H9 (cell line): ENCODE data around the gene NCAM1. TPM values are rescaled to one million over a fixed set of nuclear protein-coding genes. Genes with fewer than 3 reads are reported as not detected.

Experiments
- DNase-seq: peaks from one replicate; pipeline ENCODE4 v3.0.0-alpha.2; 2017
- H2AFZ ChIP-seq: one replicate; pipeline ENCODE4 v1.6.1; 2013; ENCODE audit warnings: mild to moderate bottlenecking, low read length, control low read depth, moderate library complexity
- H2AK5ac ChIP-seq: 2 replicates; pipeline ENCODE4 v1.6.1; 2013; ENCODE audit warnings: low read length, control low read depth, mixed read lengths; ENCODE audit not compliant: insufficient read length
- H2BK120ac ChIP-seq: one replicate; pipeline ENCODE4 v1.6.1; 2013; ENCODE audit warnings: low read depth, mild to moderate bottlenecking, low read length, control low read depth, inconsistent platforms; ENCODE audit not compliant: poor library complexity, severe bottlenecking
- H2BK12ac ChIP-seq: 2 replicates; pipeline ENCODE4 v1.6.1; 2013; ENCODE audit warnings: low read length, control low read depth, mixed read lengths, low read depth; ENCODE audit not compliant: insufficient read length
- H2BK15ac ChIP-seq: 2 replicates; pipeline ENCODE4 v1.6.1; 2013; ENCODE audit warnings: low read depth, low read length, control low read depth
- H2BK20ac ChIP-seq: one replicate; pipeline ENCODE4 v1.6.1; 2013; ENCODE audit warnings: low read depth, mild to moderate bottlenecking, low read length, control low read depth, inconsistent platforms; ENCODE audit not compliant: poor library complexity, severe bottlenecking
- H2BK5ac ChIP-seq: 2 replicates; pipeline ENCODE4 v1.6.1; 2013; ENCODE audit warnings: low read length, control low read depth, mixed read lengths; ENCODE audit not compliant: insufficient read length
- H3K14ac ChIP-seq: 2 replicates; pipeline ENCODE4 v1.6.1; 2013; ENCODE audit warnings: low read length, control low read depth; ENCODE audit not compliant: insufficient read depth
- H3K18ac ChIP-seq: 2 replicates; pipeline ENCODE4 v1.6.1; 2013; ENCODE audit warnings: low read depth, mild to moderate bottlenecking, mixed read lengths, low read length, control low read depth; ENCODE audit not compliant: insufficient read length
- H3K23ac ChIP-seq: 2 replicates; pipeline ENCODE4 v1.6.1; 2013; ENCODE audit warnings: low read length, control low read depth, mixed read lengths, low read depth; ENCODE audit not compliant: insufficient read length
- H3K23me2 ChIP-seq: 2 replicates; pipeline ENCODE4 v1.6.1; 2013; ENCODE audit warnings: low read depth, mild to moderate bottlenecking, mixed read lengths, low read length, control low read depth; ENCODE audit not compliant: insufficient read length, poor library complexity, severe bottlenecking
- H3K27ac ChIP-seq: 2 replicates; pipeline ENCODE4 v1.5.1; 2013; ENCODE audit warnings: low read length, control low read depth, mixed read lengths, low read depth; ENCODE audit not compliant: insufficient read length
- H3K27me3 ChIP-seq: 2 replicates; pipeline ENCODE4 v1.6.1; 2013; ENCODE audit warnings: low read length, control low read depth, inconsistent platforms; ENCODE audit not compliant: insufficient read depth
- H3K4ac ChIP-seq: 2 replicates; pipeline ENCODE4 v1.6.1; 2013; ENCODE audit warnings: low read depth, mild to moderate bottlenecking, control low read depth, inconsistent platforms, low read length, moderate library complexity
- H3K4me1 ChIP-seq: 2 replicates; pipeline ENCODE4 v1.6.1; 2013; ENCODE audit warnings: low read length, control low read depth, inconsistent platforms; ENCODE audit not compliant: insufficient read depth
- H3K4me2 ChIP-seq: 2 replicates; pipeline ENCODE4 v1.6.1; 2013; ENCODE audit warnings: low read length, control low read depth, mixed read lengths; ENCODE audit not compliant: insufficient read length, insufficient read depth
- H3K56ac ChIP-seq: 2 replicates; pipeline ENCODE4 v1.6.1; 2013; ENCODE audit warnings: low read depth, mild to moderate bottlenecking, mixed read lengths, low read length, control low read depth; ENCODE audit not compliant: insufficient read length
- H3K79me1 ChIP-seq: 2 replicates; pipeline ENCODE4 v1.6.1; 2013; ENCODE audit warnings: low read depth, mild to moderate bottlenecking, moderate library complexity, low read length, control low read depth, inconsistent platforms; ENCODE audit not compliant: insufficient read depth, poor library complexity, severe bottlenecking
- H3K79me2 ChIP-seq: 2 replicates; pipeline ENCODE4 v1.6.1; 2013; ENCODE audit warnings: low read length, control low read depth, inconsistent platforms; ENCODE audit not compliant: insufficient read depth
- H3K9ac ChIP-seq: 2 replicates; pipeline ENCODE4 v1.6.1; 2013; ENCODE audit warnings: low read length, control low read depth, mixed read lengths; ENCODE audit not compliant: insufficient read length; ENCODE audit errors: extremely low read depth
- H3K9me3 ChIP-seq: one replicate; pipeline ENCODE4 v1.6.1; 2013; ENCODE audit warnings: low read depth, low read length, inconsistent platforms; ENCODE audit not compliant: control insufficient read depth
- H3T11ph ChIP-seq: one replicate; pipeline ENCODE4 v1.6.1; 2013; ENCODE audit warnings: mild to moderate bottlenecking, low read length, control low read depth, inconsistent platforms
- H4K20me1 ChIP-seq: one replicate; pipeline ENCODE4 v1.6.1; 2013; ENCODE audit not compliant: control insufficient read depth, insufficient read length, insufficient read depth
- H4K5ac ChIP-seq: 2 replicates; pipeline ENCODE4 v1.6.1; 2013; ENCODE audit warnings: low read depth, mild to moderate bottlenecking, mixed read lengths, low read length, control low read depth; ENCODE audit not compliant: insufficient read length
- H4K8ac ChIP-seq: replicated peaks from 2 replicates; pipeline ENCODE4 v1.6.1; 2013; ENCODE audit warnings: low read length, control low read depth, mixed read lengths, low read depth; ENCODE audit not compliant: insufficient read length
- H4K91ac ChIP-seq: 2 replicates; pipeline ENCODE4 v1.6.1; 2013; ENCODE audit warnings: low read depth, mild to moderate bottlenecking, moderate library complexity, mixed read lengths, low read length, control low read depth; ENCODE audit not compliant: insufficient read length
- H3K27ac Mint-ChIP-seq, 3 experiments: 2 replicates in 2 of 3; 3 replicates in 1 of 3; pipeline ENCODE4 v1.8.0; 2020 to 2021; ENCODE audit warnings: mixed read lengths in 3 of 3, mild to moderate bottlenecking in 1 of 3, moderate library complexity in 1 of 3
- H3K27me3 Mint-ChIP-seq: 2 replicates; pipeline ENCODE4 v1.8.0; 2021; ENCODE audit warnings: low read depth, mild to moderate bottlenecking, moderate library complexity, mixed read lengths
- H3K36me3 Mint-ChIP-seq, 3 experiments: 2 replicates in 2 of 3; 3 replicates in 1 of 3; pipeline ENCODE4 v1.8.0; 2020 to 2021; ENCODE audit warnings: low read depth in 3 of 3, mixed read lengths in 3 of 3; ENCODE audit not compliant: insufficient read depth in 1 of 3
- H3K4me1 Mint-ChIP-seq, 2 experiments: 2 replicates each; pipeline ENCODE4 v1.8.0; 2020; ENCODE audit warnings: mixed read lengths in 2 of 2
- H3K4me3 Mint-ChIP-seq, 2 experiments: 2 replicates in 1 of 2; 3 replicates in 1 of 2; pipeline ENCODE4 v1.8.0; 2020 to 2021; ENCODE audit warnings: mild to moderate bottlenecking in 2 of 2, mixed read lengths in 2 of 2, moderate library complexity in 1 of 2
- H3K9me3 Mint-ChIP-seq, 2 experiments: 2 replicates in 1 of 2; 3 replicates in 1 of 2; pipeline ENCODE4 v1.8.0; 2020; ENCODE audit warnings: mild to moderate bottlenecking in 2 of 2, mixed read lengths in 2 of 2, moderate library complexity in 1 of 2
- CTCF ChIP-seq: fragments of 200-600 bp; sonication (generic); conservative IDR thresholded peaks from 3 replicates; pipeline ENCODE4 v1.8.0; 2021; ENCODE audit warnings: antibody characterized with exemption, mild to moderate bottlenecking
- WGBS: extraction: QIAGEN DNeasy Blood & Tissue Kit; methylation state at CpG from one replicate; pipeline ENCODE4 v1.1.7; 2013; ENCODE audit warnings: missing lambda C conversion rate, low lambda C conversion rate, mixed read lengths; ENCODE audit not compliant: insufficient read length; ENCODE audit errors: extremely low coverage; 5-methylcytosine and 5-hydroxymethylcytosine counted together
- total RNA-seq: library from RNA; stranded (reverse); gene quantifications from 2 replicates; pipeline ENCODE4 v1.2.1, GENCODE V29; 2021

The NCAM1 gene
- total RNA-seq, 1 experiment from 2014 or later = 2.5 TPM

DNA sequence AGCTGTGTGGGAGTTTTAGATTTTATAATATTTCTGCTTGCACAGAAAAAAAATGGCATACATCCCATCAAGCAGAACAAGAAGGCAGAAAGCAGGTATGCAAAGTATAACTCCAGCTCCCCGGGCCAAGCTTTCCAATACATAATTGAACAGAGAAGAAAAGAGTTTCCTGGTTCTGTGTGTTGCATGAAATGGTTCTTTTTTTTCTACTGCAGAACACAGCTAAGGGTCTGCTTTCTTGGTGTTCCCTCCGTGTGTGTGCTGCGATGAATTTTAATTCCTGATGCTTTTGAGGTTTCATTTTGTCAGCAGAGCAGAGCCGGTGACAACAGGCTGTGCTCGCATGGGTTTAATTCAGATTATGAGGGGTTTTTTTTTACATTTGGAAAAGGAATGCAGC is 282.5 kb downstream of the NCAM1 start:
- Histone ChIP-seq H3K27me3 (no peaks in the 10 kb centered on the region), H3K4me1 (peaks cover 3% of the 10 kb centered on the region; the same call in 1 of the 2 replicates), H2BK20ac (no peak overlapping the region), H3K18ac (no peak overlapping the region), H2BK12ac (no peak overlapping the region), H3K4ac (no peak overlapping the region), H3K4me2 (no peak overlapping the region), H4K91ac (no peak overlapping the region), H3K14ac (no peak overlapping the region), H2AK5ac (no peak overlapping the region), H3K9me3 (no peaks in the 10 kb centered on the region), H2AFZ (no peak overlapping the region), H3K9ac (no peak overlapping the region), H3K79me1 (no peaks in the 10 kb centered on the region), H2BK5ac (no peak overlapping the region), H2BK15ac (no peak overlapping the region), H3T11ph (no peak overlapping the region), H4K20me1 (no peaks in the 10 kb centered on the region), H3K23ac (no peak overlapping the region), H3K23me2 (no peaks in the 10 kb centered on the region), H3K27ac (no peak overlapping the region), H2BK120ac (no peak overlapping the region), H4K5ac (no peak overlapping the region), H3K79me2 (no peaks in the 10 kb centered on the region), H3K56ac (no peak overlapping the region), H4K8ac (no peak overlapping the region)
- no peaks in the 10 kb centered on the region for H3K9me3 Mint-ChIP-seq
- peaks cover 24 to 32% of the 10 kb centered on the region in 2 experiments for H3K4me1 Mint-ChIP-seq
- H3K27me3 Mint-ChIP-seq = peaks cover 8% of the 10 kb centered on the region
- no CpG with 5 or more reads among the region's 5 CpGs for WGBS
- no peak for TF ChIP-seq CTCF
- H3K27ac Mint-ChIP-seq = no peak overlapping the region
- no peaks in the 10 kb centered on the region; a peak in 1 of 7 replicates for H3K36me3 Mint-ChIP-seq
- no peak for DNase-seq
- no peak overlapping the region for H3K4me3 Mint-ChIP-seq
